Hepatic stellate cell (primary cell): ENCODE data around the gene ESR1.
"Not testable (repeated sequence)": the region's sequence is repeated elsewhere in the genome, so short reads cannot be mapped to it uniquely, and the experiment has no call there.

ENCODE experiments used
- DNase-seq: peaks from one replicate; pipeline ENCODE4 v3.0.0; 2011; ENCODE audit warnings: low spot score

The ESR1 gene

GRCh38 chr6:152136449-152136825, 329.0 kb downstream of the ESR1 start:
- no peak for DNase-seq

GRCh38 chr6:152138344-152138743, 330.9 kb downstream of the ESR1 start:
- not testable (repeated sequence) for DNase-seq

- no peak for DNase-seq
These were observed 334.6 kb downstream of the ESR1 start for GRCh38 chr6:152142105-152142504.

GRCh38 chr6:152143359-152143758, 335.9 kb downstream of the ESR1 start:
- DNase-seq = no peak

- DNase-seq = peak; percentile 83
These were observed 338.9 kb downstream of the ESR1 start for GRCh38 chr6:152146385-152146784.

- DNase-seq = no peak
These were observed 339.8 kb downstream of the ESR1 start for GRCh38 chr6:152147269-152147668.

- no peak for DNase-seq
These were observed 340.9 kb downstream of the ESR1 start for GRCh38 chr6:152148412-152148811.

- DNase-seq = no peak
These were observed 342.7 kb downstream of the ESR1 start for GRCh38 chr6:152150196-152150595.

- no peak for DNase-seq
These were observed 344.4 kb downstream of the ESR1 start for GRCh38 chr6:152151920-152152319.

- DNase-seq = no peak
These were observed 347.3 kb downstream of the ESR1 start for GRCh38 chr6:152154559-152155356.

- DNase-seq = no peak
These were observed 348.3 kb downstream of the ESR1 start for GRCh38 chr6:152155792-152156191.

- no peak for DNase-seq
These were observed 352.9 kb downstream of the ESR1 start for GRCh38 chr6:152160346-152160745.

GRCh38 chr6:152161501-152161900, 354.0 kb downstream of the ESR1 start:
- DNase-seq = no peak

- DNase-seq = no peak
These were observed 357.5 kb downstream of the ESR1 start for GRCh38 chr6:152164957-152165356.

GRCh38 chr6:152166497-152166896, 359.0 kb downstream of the ESR1 start:
- no peak for DNase-seq

- DNase-seq = no peak
These were observed 359.4 kb downstream of the ESR1 start for GRCh38 chr6:152166897-152167296.

GRCh38 chr6:152167641-152168603, 360.4 kb downstream of the ESR1 start:
- DNase-seq = peak; percentile 20

GRCh38 chr6:152170313-152170701, 362.8 kb downstream of the ESR1 start:
- DNase-seq = no peak

- no peak for DNase-seq
These were observed 363.5 kb downstream of the ESR1 start for GRCh38 chr6:152170702-152171667.

GRCh38 chr6:152173321-152173720, 365.8 kb downstream of the ESR1 start:
- no peak for DNase-seq

GRCh38 chr6:152173957-152174356, 366.5 kb downstream of the ESR1 start:
- DNase-seq = no peak

GRCh38 chr6:152176268-152176667, 368.8 kb downstream of the ESR1 start:
- DNase-seq = no peak
